ENCODE measurements around the gene PDHA1. TPM values are rescaled to one million over a fixed set of nuclear protein-coding genes. Genes with fewer than 3 reads are reported as not detected.
A peak's percentile ranks its signal among the peaks of the same experiment; 100 is the strongest.

PDHA1 gene
- total RNA-seq, 6 donors from 2014 or later, result 60.6 to 216 (median 111) TPM

DNA sequence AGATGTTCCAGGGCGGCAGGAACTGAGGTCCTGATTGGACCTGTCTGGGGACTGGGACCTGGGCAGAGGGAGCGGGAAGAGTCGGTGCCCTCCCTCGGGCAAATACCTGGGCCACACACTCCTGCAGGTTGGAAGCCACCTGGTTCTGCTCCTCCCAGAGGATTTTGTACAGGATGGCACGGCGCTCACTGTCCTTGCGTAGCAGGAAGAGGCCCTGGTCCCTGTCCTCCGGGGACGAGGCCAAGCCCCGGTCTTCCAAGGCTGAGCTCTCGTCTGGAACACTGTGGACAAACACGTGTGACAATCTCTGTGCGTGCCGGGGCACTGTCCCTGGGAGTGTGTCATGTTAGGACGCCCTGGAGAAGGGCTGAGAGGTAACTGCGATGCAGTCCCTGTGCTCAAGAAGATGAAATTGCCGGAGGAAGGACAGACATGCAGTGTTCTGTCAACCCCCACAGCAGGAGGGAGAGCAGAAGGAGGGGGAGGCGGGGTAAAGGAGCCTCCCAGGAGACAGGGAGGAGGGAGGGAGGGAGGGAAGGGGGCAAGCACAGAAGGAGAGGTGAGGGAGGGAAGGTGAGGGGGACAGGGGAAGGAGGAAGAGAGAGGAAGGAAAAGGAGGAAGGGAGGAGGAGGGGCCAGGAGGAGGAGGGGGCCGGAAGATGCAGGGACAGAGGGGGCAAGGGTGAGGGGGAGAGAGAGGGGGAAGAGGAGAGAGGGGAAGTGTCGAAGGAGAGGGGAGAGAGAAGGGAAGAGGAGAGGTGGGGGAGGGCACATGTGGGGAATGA is 29.0 kb downstream of the PDHA1 start:
- peak; percentile 20 to 24 for DNase-seq
- H3K27me3 ChIP-seq, result no peaks in the 10 kb centered on the region
- 0 to 36% methylated on average over 2 to 20 of the region's 20 CpGs for WGBS, 2 donors
- no peak overlapping the region for H3K27ac ChIP-seq
- H3K9me3 ChIP-seq, result no peaks in the 10 kb centered on the region
- peaks cover 0 to 4% (median 2%) of the 10 kb centered on the region in 4 donors for H3K4me1 ChIP-seq
- peak overlapping the region; percentile 7 to 45 (median 34) for H3K4me3 ChIP-seq
- H3K36me3 ChIP-seq, result no peaks in the 10 kb centered on the region
- TF ChIP-seq EP300 (IDR thresholded peaks at IDR 0.05), result no peak
- no peak for TF ChIP-seq POLR2A (IDR thresholded peaks at IDR 0.05)
- no peak for TF ChIP-seq POLR2AphosphoS5 (IDR thresholded peaks at IDR 0.05)
- TF ChIP-seq, protein P1, sequence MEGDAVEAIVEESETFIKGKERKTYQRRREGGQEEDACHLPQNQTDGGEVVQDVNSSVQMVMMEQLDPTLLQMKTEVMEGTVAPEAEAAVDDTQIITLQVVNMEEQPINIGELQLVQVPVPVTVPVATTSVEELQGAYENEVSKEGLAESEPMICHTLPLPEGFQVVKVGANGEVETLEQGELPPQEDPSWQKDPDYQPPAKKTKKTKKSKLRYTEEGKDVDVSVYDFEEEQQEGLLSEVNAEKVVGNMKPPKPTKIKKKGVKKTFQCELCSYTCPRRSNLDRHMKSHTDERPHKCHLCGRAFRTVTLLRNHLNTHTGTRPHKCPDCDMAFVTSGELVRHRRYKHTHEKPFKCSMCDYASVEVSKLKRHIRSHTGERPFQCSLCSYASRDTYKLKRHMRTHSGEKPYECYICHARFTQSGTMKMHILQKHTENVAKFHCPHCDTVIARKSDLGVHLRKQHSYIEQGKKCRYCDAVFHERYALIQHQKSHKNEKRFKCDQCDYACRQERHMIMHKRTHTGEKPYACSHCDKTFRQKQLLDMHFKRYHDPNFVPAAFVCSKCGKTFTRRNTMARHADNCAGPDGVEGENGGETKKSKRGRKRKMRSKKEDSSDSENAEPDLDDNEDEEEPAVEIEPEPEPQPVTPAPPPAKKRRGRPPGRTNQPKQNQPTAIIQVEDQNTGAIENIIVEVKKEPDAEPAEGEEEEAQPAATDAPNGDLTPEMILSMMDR (IDR thresholded peaks at IDR 0.05), result no peak
- ATAC-seq (ENCODE audit: low FRiP score in 2 of 2), result peak; percentile 21 to 53

DNA sequence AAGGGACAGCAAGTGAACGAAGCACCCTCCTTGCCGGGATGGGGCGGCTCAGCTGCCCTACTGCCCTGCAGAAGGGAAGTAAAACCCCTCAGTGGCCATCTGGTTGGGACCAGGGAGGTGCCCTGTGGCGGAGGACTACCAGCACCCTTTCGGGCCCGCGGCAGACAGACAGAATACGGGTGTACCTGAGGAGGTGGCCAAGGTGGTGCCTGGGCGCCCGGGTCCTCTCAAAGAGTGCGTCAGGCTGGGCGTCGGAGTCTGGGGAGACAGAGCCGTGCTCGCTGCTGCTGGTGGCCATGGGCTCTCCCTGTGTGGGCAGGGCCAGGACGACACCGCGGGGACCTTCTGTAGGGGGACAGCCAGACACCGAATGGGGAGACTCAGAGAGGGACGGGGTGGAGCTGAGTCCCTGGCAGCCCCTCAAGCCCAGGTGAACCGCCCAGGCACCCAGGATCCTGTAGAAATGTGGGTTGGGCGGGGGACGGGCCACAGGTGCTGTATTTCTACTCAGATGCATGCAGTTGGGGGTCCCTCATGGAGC is 29.7 kb downstream of the PDHA1 start:
- Histone ChIP-seq H3K27me3 (no peaks in the 10 kb centered on the region), H3K4me3 (no peak overlapping the region), H3K4me1 (peaks cover 0 to 4% (median 2%) of the 10 kb centered on the region in 4 donors), H3K36me3 (no peaks in the 10 kb centered on the region), H3K9me3 (no peaks in the 10 kb centered on the region), H3K27ac (no peak overlapping the region)
- WGBS, 2 donors, result 34 to 39% methylated on average over 7 to 21 of the region's 23 CpGs
- DNase-seq (peak in 1 of 2 donors; percentile 56), ATAC-seq (ENCODE audit: low FRiP score in 2 of 2) (no peak)
- no peak for TF ChIP-seq POLR2AphosphoS5 (IDR thresholded peaks at IDR 0.05)

DNA sequence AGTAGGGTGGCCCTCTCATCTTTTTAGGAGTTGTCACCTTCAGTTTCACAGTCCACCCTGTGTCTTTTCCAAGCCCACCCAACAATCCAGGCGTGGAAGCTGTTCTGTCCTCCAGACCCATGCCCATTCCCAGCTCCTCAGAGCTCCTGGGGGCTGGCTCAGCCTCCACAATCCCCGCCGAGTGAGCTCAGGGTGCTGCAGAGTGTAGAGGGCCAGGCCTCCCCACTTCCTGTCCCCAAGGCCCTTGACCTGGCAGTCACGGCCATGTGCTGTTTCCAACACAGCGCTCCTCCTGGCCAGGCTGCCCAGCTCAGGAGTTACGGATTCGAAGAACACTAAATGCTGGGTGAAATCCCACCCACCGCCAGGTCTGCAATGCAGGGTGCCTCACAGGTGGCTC is 31.8 kb downstream of the PDHA1 start:
- WGBS, 2 donors, result 85 to 87% methylated on average over 3 to 7 of the region's 8 CpGs
- no peaks in the 10 kb centered on the region for H3K9me3 ChIP-seq
- no peaks in the 10 kb centered on the region for H3K36me3 ChIP-seq
- no peak for TF ChIP-seq POLR2A (IDR thresholded peaks at IDR 0.05)
- no peak for TF ChIP-seq POLR2AphosphoS5 (IDR thresholded peaks at IDR 0.05)
- TF ChIP-seq, protein P1 (IDR thresholded peaks at IDR 0.05), result no peak
- no peak for TF ChIP-seq EP300 (IDR thresholded peaks at IDR 0.05)
- H3K4me3 ChIP-seq, result no peak overlapping the region
- H3K4me1 ChIP-seq, result peaks cover 0 to 4% (median 2%) of the 10 kb centered on the region in 4 donors
- H3K27me3 ChIP-seq, result no peaks in the 10 kb centered on the region
- DNase-seq (no peak), ATAC-seq (ENCODE audit: low FRiP score in 2 of 2) (no peak)
- no peak overlapping the region for H3K27ac ChIP-seq

DNA sequence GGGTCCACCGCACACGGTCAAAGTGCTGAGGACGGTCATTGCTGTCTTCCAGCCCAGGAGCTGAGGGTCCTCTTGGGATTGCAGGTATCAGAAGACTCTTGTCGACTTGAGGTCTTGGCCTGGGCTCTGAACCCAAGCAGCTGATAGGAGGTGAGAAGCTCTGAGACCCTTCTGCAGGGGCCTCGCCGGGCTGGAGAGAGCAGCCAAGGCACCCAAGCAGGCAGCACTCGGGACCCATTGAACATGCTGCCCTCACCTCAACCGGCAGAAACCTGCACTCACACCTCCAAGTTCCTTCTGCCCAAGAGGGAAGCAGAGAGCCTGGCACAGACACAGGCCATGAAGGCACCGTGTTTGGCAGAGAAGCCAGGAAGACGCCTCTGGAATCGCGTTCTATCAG is 34.1 kb downstream of the PDHA1 start:
- no peak overlapping the region for H3K4me3 ChIP-seq
- H3K27me3 ChIP-seq, result no peaks in the 10 kb centered on the region
- H3K27ac ChIP-seq, result no peak overlapping the region
- TF ChIP-seq POLR2AphosphoS5 (IDR thresholded peaks at IDR 0.05) (no peak), EP300 (IDR thresholded peaks at IDR 0.05) (no peak), POLR2A (IDR thresholded peaks at IDR 0.05) (no peak)
- TF ChIP-seq, protein P1 (IDR thresholded peaks at IDR 0.05), result no peak
- no peaks in the 10 kb centered on the region for H3K9me3 ChIP-seq
- WGBS, 2 donors, result 92% methylated on average over 12 of the region's 12 CpGs; no CpG with 5 or more reads in 1 of the 2 donors
- no peaks in the 10 kb centered on the region for H3K36me3 ChIP-seq
- no peak for DNase-seq
- no peak for ATAC-seq (ENCODE audit: low FRiP score in 2 of 2)
- H3K4me1 ChIP-seq, result peaks cover 0 to 4% (median under 1%) of the 10 kb centered on the region in 4 donors

DNA sequence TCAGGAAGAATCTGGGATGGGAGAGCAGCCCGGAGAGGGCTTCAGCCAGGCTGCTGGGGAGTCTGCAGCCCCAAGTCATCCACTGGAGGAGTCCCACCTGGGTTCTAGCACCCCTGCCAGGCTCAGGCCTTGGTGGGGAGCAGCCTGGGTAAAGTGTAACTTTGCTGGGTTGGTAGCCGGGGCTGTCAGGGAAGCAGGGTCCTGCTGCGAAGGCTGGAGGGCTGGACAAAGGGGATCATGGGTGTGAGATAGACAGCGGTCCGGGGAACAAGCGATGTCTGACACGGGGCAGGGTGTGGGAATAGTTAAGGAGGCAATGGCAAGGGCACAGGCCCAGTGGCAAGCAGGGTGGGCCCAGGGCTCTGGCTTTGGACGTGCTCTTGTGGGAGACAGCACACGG is 37.6 kb downstream of the PDHA1 start:
- DNase-seq (no peak), ATAC-seq (ENCODE audit: low FRiP score in 2 of 2) (no peak)
- H3K4me1 ChIP-seq, result no peaks in the 10 kb centered on the region
- no peaks in the 10 kb centered on the region for H3K27me3 ChIP-seq
- TF ChIP-seq EP300 (IDR thresholded peaks at IDR 0.05) (no peak), POLR2AphosphoS5 (IDR thresholded peaks at IDR 0.05) (no peak), POLR2A (IDR thresholded peaks at IDR 0.05) (no peak)
- TF ChIP-seq, protein P1 (IDR thresholded peaks at IDR 0.05), result no peak
- no peaks in the 10 kb centered on the region for H3K9me3 ChIP-seq
- H3K27ac ChIP-seq, result no peak overlapping the region
- no peak overlapping the region for H3K4me3 ChIP-seq
- 89 to 91% methylated on average over 8 to 9 of the region's 9 CpGs for WGBS, 2 donors
- no peaks in the 10 kb centered on the region for H3K36me3 ChIP-seq
